GM08714 (cell line): ENCODE measurements around the gene SEC16B.

Experiments used
- H3K4me3 ChIP-seq: fragments of 200-500 bp; sonication (Bioruptor generic); 2 replicates; pipeline ENCODE4 v1.5.1; 2014; ENCODE audit warnings: mild to moderate bottlenecking, low read length, inconsistent platforms
- ZNF274 ChIP-seq: IDR thresholded peaks from 2 replicates; pipeline ENCODE4 v1.6.1; 2012; ENCODE audit warnings: mild to moderate bottlenecking, low read depth, low read length

SEC16B gene

DNA sequence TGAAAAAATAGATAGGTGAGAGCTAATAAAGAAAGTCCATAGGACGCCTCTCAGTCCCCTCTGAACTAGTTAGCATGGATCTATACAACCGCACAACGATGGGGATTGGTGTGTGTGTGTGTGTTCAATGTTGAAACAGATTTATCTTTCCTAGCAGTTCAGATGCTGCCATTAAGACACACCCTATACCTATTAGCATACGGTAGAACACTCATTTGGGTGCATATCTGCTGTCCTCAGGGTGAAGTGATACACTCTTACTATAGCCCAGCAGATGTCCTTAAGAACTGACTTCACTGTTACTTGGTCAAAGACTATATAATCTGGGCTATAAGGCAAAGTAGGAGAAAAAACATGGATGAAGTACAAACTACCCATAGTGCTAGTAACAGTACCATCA is 4.6 kb downstream of the SEC16B start:
- no peak overlapping the region for H3K4me3 ChIP-seq
- TF ChIP-seq ZNF274: no peak

DNA sequence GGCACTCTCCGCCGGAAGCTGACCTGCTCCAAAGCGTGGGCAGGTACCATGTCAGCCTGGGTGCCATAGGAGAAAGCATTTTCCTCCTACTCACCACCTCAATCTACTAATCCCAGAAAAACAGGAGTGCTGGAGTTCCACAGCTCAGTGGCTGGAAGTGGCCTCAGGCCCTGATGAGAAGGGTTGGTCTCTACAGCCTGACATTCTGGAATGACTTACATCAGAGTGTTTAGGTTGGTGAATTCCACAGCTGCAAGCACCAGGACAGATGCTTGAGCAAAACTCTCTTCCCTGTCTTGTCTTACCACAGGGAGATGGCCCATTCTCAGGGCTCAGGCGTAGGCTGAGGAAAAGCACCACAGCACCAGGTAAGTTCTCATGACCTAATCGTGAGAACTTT is 5.5 kb downstream of the SEC16B start:
- no peak overlapping the region for H3K4me3 ChIP-seq
- no peak for TF ChIP-seq ZNF274

DNA sequence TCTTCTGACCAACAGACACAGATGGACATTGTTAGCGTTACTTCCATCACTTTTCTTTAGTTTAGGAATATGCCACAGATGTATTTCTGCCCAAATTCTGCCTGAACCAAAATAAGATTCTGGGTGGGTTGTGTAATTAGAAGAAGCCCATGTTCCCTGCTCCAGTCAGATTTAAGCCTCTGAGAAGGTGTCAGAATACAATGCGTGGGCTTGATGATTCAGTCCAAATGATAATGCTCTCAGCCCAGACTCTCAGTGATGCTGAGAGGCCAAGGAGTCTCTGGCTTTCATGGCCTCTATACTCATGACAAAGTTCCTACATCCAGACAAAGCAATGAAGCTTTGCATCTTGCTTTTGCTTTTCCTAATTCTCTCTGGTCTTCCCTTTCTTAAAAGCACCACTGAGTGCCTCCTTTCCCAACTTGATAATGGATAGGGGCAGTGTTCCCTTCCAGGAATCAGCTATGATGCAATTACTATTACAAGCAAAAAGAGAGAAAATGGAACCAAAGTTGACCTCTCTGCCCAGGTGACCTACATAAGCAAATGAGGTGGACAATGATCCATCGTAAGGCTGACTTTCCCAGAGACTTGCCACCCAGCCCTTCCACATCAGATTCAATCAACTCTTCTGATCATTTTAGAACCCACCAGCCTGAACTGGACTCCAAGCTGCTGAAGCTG is 8.8 kb downstream of the SEC16B start:
- no peak for TF ChIP-seq ZNF274
- H3K4me3 ChIP-seq: no peak overlapping the region

DNA sequence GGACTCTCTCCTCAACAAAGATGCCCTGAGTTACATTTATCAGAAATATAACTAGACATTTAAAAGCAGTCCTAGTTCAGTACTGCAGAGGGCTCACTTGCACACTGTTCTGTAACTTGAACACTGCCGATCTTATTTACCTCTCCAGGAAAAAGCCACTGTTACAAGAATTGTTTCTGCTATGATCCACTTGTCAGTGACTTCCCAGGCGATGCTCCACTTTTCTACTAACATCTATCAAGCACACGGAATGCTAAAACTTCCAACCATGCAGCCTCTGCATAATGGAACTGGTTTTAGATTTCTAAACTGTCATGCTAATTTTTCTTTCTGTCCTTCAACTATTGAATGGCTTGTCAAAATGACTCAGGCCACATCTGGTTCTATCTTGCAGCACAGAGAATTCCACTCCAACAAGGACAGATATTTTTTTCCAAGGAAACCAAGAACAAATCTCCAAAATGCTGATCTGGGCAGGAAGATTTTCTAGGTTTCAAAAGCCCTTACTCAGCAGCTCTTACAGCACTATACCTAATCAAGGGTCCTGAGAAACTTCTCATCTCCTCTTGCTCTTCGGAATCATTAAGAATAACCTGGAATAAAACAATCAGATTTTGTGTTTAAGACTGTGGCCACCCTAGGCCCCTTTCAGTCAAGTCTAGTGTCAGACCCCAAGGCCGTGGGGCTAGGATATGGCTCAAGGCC is 9.9 kb downstream of the SEC16B start:
- H3K4me3 ChIP-seq: no peak overlapping the region
- no peak for TF ChIP-seq ZNF274

DNA sequence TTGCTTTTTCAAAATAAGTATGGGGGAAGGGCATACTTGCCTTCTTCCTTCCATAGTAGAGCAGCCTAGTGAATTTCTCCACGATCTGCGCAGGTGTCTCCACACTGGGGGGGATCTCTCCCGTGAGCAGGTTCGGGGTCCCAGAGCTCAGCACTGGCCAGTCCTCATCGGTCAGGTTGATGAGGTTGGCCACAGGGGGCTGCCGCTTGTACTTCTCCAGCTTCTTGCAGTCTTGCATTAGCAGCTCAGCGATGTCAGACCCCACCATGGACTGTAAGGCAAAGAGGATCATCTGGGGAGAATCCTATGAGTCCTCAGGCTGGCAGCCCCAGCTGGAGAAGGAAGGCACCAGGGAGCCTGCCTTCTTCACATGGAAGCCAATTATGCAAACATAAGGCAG is 11.8 kb downstream of the SEC16B start:
- H3K4me3 ChIP-seq: no peak overlapping the region
- no peak for TF ChIP-seq ZNF274

DNA sequence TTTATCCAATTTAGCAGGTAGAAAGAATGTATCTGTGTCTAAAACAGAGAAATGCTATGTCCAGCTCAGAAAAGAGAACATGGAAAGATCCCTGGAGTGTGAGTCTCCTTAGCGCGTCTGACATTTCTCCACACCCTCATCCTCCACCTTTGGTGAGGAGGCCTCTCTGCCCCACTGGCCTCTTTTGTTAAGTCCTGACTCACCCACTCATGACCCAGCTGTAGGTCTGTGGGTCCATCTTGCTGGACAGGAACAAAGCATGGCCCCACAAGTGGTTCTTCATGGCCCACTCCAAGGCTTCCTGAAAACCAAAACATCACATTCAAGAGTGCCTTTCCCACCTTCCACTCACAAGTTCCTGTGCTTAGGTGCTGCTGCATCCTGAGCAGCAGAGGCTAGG is 15.8 kb downstream of the SEC16B start:
- no peak overlapping the region for H3K4me3 ChIP-seq
- TF ChIP-seq ZNF274: no peak

DNA sequence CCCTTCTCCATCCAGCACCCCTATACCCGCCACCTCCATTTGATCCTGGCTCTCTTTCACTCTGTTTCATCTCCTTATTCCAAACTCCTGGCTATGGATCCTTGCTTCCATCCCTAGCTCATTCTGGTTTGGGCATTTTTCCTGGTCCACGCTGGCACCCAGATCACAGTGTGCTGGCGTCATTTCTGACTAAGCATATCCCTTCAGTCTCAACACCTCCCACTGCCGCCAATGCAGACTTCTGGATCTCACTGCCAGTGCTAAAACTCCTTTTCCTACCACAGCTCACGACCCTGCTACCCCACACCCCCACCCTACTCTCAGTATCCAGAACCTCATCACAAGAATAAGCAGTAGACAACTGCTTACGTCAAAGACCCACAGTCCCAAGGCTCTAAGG is 16.3 kb downstream of the SEC16B start:
- no peak overlapping the region for H3K4me3 ChIP-seq
- TF ChIP-seq ZNF274: no peak

DNA sequence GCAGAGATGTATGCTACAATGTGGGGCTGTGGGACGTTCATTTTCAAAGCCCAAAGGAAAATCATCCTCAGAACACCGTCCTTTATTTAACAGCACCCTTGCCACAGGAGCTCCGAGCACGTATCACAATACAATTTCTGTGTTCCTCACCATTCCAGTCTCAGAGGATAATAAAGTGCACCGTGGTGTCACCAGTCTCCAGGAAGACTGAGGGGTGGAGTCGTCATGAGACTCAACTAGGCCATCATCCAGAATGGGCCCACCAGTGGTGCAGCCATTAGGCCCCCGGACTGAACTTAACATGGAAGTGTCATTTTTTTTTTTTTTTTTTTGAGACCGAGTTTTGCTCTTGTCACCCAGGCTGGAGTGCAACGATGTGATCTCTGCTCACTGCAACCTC is 17.2 kb downstream of the SEC16B start:
- H3K4me3 ChIP-seq: no peak overlapping the region
- no peak for TF ChIP-seq ZNF274

DNA sequence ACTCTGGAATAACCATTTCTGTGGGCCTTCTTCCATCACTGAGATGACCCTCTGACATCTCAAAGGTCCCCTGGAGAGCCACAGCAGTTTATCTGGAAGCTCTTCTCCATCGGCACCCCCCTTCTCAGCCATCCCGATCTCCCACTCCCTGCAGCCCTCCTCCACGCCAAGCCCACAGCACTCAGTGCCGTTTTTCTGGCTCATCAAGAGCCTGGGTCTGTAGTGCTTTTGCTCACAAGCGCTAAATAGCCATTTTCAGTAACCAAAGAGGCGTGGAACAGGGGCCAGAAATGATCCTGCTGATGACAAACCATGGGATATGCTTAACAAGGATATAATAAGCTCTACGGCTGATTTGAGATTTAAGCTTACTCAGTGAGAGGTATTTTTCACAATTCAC is 17.6 kb downstream of the SEC16B start:
- no peak overlapping the region for H3K4me3 ChIP-seq
- TF ChIP-seq ZNF274: no peak

DNA sequence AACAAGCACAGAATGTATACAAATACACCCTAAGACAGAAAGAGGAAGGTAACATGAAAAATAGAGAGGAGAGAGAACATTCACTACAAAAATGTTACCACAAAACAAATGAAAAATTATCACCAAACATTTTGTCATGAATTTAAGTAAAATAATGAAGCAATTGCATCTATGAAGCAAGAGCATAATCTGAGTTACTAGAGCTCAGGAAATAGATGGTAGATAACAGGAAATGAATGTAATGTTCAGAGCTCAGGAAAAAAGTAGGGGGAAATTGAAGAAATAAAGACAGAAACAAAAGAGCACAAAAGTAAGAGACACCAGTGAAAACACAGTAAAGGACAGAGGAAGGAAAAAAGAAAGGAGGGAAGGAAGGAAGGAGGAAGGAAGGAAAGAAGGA is 19.4 kb downstream of the SEC16B start:
- H3K4me3 ChIP-seq: no peak overlapping the region
- no peak for TF ChIP-seq ZNF274

DNA sequence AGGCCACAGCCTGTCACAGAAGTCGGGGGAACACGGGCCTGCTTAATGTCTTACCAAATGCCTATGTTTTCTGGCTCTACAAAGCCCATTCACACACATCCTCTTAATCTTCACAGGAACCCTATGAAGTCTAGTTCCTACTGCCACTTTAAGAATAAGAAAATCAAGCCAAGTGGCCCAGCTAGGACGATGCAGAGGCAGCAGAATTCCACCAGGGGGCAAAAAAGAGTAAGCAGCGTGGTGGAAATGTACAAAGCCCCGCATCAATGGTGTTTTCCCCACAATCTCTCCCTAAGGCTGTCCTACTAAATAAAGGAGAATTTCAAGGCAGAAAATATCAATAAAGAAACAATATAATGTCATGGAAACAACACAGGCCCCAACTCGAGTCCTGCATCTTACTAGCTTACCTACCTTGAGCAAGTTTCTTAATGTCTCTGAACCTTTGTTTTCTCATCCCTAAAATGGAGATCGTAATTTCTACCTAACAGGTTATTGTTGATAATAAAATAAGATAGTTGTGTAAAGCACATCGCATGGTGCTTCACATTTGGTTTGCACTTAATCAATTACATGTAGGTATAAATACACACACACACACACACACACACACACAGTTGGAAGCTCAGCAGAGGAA is 21.4 kb downstream of the SEC16B start:
- no peak overlapping the region for H3K4me3 ChIP-seq
- TF ChIP-seq ZNF274: no peak

DNA sequence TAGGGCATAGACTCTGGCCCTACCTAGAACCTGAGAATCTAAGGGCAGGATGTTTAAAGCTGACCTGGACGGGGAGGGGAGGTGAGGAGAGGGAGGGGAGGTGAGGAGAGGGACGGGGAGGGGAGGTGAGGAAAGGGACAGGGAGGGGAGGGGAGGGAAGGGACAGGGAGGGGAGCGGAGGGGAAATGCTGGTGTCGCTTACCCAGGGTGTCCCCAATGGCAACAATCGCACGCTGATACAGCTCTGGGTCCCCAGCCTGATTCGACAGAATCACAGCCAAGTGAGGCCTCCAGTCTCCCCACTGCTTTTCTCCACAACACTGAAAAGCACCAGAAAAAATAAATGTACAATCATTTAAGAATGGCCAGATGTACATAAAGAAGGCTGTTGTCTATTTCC is 22.2 kb downstream of the SEC16B start:
- TF ChIP-seq ZNF274: no peak
- H3K4me3 ChIP-seq: no peak overlapping the region

DNA sequence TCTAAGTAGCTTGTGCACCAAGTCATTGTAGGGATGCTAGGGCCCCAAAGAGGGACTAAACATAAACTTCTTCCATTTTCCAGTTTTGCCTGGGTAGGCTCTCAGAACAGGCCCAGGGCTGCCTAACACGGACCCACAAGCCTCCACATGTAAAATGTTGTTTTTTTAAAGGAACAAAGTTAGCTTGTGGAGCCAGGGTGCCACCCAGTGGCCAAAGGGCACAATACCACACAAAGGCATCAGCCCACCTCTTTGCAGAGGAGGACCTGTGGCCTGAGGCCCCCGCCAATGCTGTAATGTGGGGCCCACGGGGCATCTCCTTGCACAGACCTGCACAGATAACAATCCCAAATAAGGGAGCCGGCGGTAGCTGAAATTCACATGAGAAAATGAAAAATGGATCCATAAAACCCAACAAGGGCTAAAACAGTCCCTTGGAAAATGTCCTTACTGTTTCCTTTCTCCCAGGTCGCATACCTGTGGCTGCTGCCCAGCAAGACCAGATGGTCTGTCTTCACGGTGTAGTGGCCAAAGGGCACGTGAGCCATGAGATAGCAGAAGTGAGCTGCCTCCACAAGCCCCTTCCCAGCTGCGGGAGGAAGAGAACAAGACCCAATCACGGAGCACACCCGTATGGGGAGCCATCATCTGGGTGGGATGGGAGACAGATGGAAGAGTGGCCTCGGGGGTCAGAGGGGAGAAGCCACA is 23.8 kb downstream of the SEC16B start:
- TF ChIP-seq ZNF274: no peak
- H3K4me3 ChIP-seq: no peak overlapping the region

DNA sequence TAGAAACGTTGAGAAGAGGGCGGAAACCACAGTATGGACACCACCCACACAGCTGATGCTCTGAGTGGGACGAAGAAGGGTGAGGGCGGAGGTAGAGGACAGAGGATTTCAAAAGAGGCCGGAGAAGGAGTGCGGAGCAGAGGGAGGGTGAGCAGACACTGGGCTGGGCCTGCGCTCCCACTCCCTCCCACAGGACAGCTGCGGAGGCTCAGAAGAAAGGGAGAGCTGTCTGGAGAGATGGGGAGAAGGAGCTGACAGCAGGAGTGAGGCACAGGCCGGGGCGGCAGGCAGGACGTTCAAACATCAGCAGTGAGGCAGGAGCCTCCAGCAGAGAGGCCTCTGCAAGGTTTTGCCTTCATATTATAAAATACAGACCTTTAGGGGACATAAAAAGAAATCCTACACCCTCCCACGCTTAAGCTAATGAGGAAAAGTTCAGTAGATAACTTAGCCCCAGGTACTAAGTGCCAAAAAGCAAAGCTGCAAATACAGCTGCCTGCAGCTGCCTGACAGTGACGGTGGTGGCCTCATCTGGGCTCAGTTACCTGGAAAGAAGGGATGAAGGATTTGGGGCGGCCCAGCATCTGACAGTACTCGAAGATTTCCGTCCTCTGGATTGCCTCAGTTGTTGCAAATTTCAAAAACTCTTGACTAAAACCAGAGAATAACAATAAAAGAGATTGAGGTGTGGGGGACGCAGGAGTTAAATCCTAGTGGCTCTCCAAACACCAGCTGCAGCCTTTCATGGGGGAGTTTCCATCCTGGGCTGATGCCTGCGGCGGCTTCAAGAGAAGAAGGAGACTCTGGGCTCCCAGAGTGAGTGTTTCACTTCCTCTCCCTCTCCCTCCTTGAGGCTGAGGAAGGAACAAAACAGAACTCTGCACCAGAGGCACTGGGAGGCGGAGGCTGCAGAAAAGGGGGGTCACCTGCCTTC is 25.6 kb downstream of the SEC16B start:
- TF ChIP-seq ZNF274: no peak
- H3K4me3 ChIP-seq: no peak overlapping the region
